Endodermal cell (in vitro differentiated cells): ENCODE results near the gene FAM151B. TPM values are rescaled to one million over a fixed set of nuclear protein-coding genes. Genes with fewer than 3 reads are reported as not detected.
A peak's percentile ranks its signal among the peaks of the same experiment; 100 is the strongest.

ENCODE experiments used
- DNase-seq: peaks from one replicate; pipeline ENCODE4 v3.0.0-alpha.2; 2017
- H3K27ac ChIP-seq: 2 replicates; pipeline ENCODE4 v1.5.1; 2013; ENCODE audit warnings: mild to moderate bottlenecking, low read depth, low read length, moderate library complexity
- H3K27me3 ChIP-seq: 2 replicates; pipeline ENCODE4 v1.6.1; 2013; ENCODE audit warnings: mild to moderate bottlenecking, low read length, moderate library complexity; ENCODE audit not compliant: insufficient read depth, control insufficient read depth, poor library complexity, severe bottlenecking
- H3K36me3 ChIP-seq: 2 replicates; pipeline ENCODE4 v1.7.0; 2013; ENCODE audit warnings: mild to moderate bottlenecking, low read length, moderate library complexity; ENCODE audit not compliant: control insufficient read depth, insufficient read depth
- H3K4me1 ChIP-seq: one replicate; pipeline ENCODE4 v1.7.0; 2013; ENCODE audit warnings: low read length; ENCODE audit not compliant: control insufficient read depth, insufficient read depth
- H3K4me3 ChIP-seq: 2 replicates; pipeline ENCODE4 v1.5.1; 2013; ENCODE audit warnings: mild to moderate bottlenecking, low read length, moderate library complexity
- H3K9ac ChIP-seq: 2 replicates; pipeline ENCODE4 v1.6.1; 2013; ENCODE audit warnings: mild to moderate bottlenecking, low read length, moderate library complexity; ENCODE audit not compliant: poor library complexity, severe bottlenecking; ENCODE audit errors: extremely low read depth
- H3K9me3 ChIP-seq: 2 replicates; pipeline ENCODE4 v1.6.1; 2013; ENCODE audit warnings: mild to moderate bottlenecking, low read length, moderate library complexity; ENCODE audit not compliant: control insufficient read depth
- H3K27ac Mint-ChIP-seq: 2 replicates; pipeline ENCODE4 v1.8.0; 2020; ENCODE audit warnings: mixed read lengths
- H3K27me3 Mint-ChIP-seq: 2 replicates; pipeline ENCODE4 v1.8.0; 2021; ENCODE audit warnings: mild to moderate bottlenecking, mixed read lengths; ENCODE audit not compliant: insufficient read depth
- H3K36me3 Mint-ChIP-seq: 2 replicates; pipeline ENCODE4 v1.8.0; 2020; ENCODE audit warnings: low read depth, mixed read lengths
- H3K4me1 Mint-ChIP-seq: 2 replicates; pipeline ENCODE4 v1.8.0; 2020; ENCODE audit warnings: mixed read lengths
- H3K4me3 Mint-ChIP-seq: 2 replicates; pipeline ENCODE4 v1.8.0; 2020; ENCODE audit warnings: mild to moderate bottlenecking, moderate library complexity, mixed read lengths
- H3K9me3 Mint-ChIP-seq: 2 replicates; pipeline ENCODE4 v1.8.0; 2020; ENCODE audit warnings: mild to moderate bottlenecking, mixed read lengths
- CTCF ChIP-seq: fragments of 200-600 bp; sonication (generic); conservative IDR thresholded peaks from 2 replicates; pipeline ENCODE4 v1.5.0; 2021; ENCODE audit warnings: antibody characterized with exemption, mild to moderate bottlenecking
- WGBS, 2 experiments: methylation state at CpG; one replicate each; pipeline versions ENCODE4 v1.1.5 to v1.1.7; 2013; ENCODE audit warnings: missing lambda C conversion rate in 2 of 2, mixed read lengths in 1 of 2; ENCODE audit not compliant: insufficient coverage in 1 of 2, insufficient read length in 1 of 2; 5-methylcytosine and 5-hydroxymethylcytosine counted together
- long read RNA-seq, 4 experiments: library from polyadenylated mRNA in 2 of 4; library from RNA in 1 of 4; library from capped mRNA in 1 of 4; stranded (forward) in 3 of 4; unstranded in 1 of 4; transcript quantifications; one replicate each; pipeline ENCODE4 v2.0.0, GENCODE V29; 2020 to 2021; ENCODE audit warnings: inconsistent platforms in 1 of 4
- polyA plus RNA-seq, 2 experiments: library from polyadenylated mRNA; stranded (reverse); fragments of 50-300 nt; gene quantifications; one replicate each; pipeline ENCODE4 v1.2.3, GENCODE V29; 2013
- total RNA-seq, 2 donors: library from RNA; stranded (reverse); fragmentation: NEBNext Ultra II Directional in 1 of 2; extraction: Animal tissue kit (Norgen Biotek cat#: 25700) in 1 of 2; gene quantifications; 2 replicates in 1 of 2; 3 replicates in 1 of 2; pipeline ENCODE4 v1.2.1, GENCODE V29; 2021

Gene FAM151B
- total RNA-seq = 1 to 10 TPM; 1.2 to 1.5 TPM
- polyA plus RNA-seq (2013, experiment 1 of 2) = 0.89 TPM
- polyA plus RNA-seq (2013, experiment 2 of 2) = 1.6 TPM
- long read RNA-seq, experiment 1 = 0 reads
- long read RNA-seq, experiment 2, partial matches to known transcripts = 0 of 2 reads
- long read RNA-seq, experiment 2, other reads (novel, unspliced or antisense) = 1 of 2 reads
- long read RNA-seq, experiment 3, partial matches to known transcripts = 0 of 1 reads
- long read RNA-seq, experiment 3, other reads (novel, unspliced or antisense) = 1 of 1 reads
- long read RNA-seq, experiment 4 = 0 reads

- H3K9ac ChIP-seq = peak within 1 kb of the TSS; percentile 85
- peak; percentile 58 for TF ChIP-seq CTCF
- Mint-ChIP-seq H3K9me3 (peaks cover 14% of the 10 kb centered on the region), H3K27ac (peak within 1 kb of the TSS; percentile 94), H3K27me3 (peaks cover 7% of the 10 kb centered on the region), H3K36me3 (peaks cover 19% of the 10 kb centered on the region), H3K4me3 (peak within 1 kb of the TSS; percentile 77), H3K4me1 (peaks cover 3% of the 10 kb centered on the region)
- H3K27ac ChIP-seq = no peak within 1 kb of the TSS
- no peaks in the 10 kb centered on the region for H3K4me1 ChIP-seq
- no peaks in the 10 kb centered on the region for H3K9me3 ChIP-seq
- H3K27me3 ChIP-seq = no peaks in the 10 kb centered on the region
- DNase-seq = peak; percentile 98
- H3K36me3 ChIP-seq = no peaks in the 10 kb centered on the region
- WGBS, 2 experiments = 2 to 6% methylated on average over 15 to 85 of the region's 85 CpGs
- peak within 1 kb of the TSS; percentile 88 for H3K4me3 ChIP-seq
Measured at GRCh38 chr5:80487829-80488721, at the start of gene FAM151B. Gene FAM151B, plus strand, starts transcription at chr5:80488100. Its CDS starts 24 bp downstream, at chr5:80488124.

- Mint-ChIP-seq H3K27me3 (no peaks in the 10 kb centered on the region), H3K36me3 (peaks cover 56% of the 10 kb centered on the region), H3K4me1 (peaks cover 25% of the 10 kb centered on the region), H3K9me3 (no peaks in the 10 kb centered on the region), H3K27ac (no peak overlapping the region), H3K4me3 (no peak overlapping the region)
- Histone ChIP-seq H3K4me1 (peaks cover 3% of the 10 kb centered on the region), H3K36me3 (peaks cover 77% of the 10 kb centered on the region), H3K4me3 (no peak overlapping the region), H3K27ac (no peak overlapping the region), H3K9ac (no peak overlapping the region), H3K27me3 (no peaks in the 10 kb centered on the region), H3K9me3 (no peaks in the 10 kb centered on the region)
- no peak for DNase-seq
- WGBS, 2 experiments = 88 to 97% methylated on average over 1 to 4 of the region's 4 CpGs
- no peak for TF ChIP-seq CTCF
Measured at GRCh38 chr5:80438739-80439138, 49.2 kb upstream of the FAM151B start.

GRCh38 chr5:80439213-80439612 lies 48.7 kb upstream of the FAM151B start:
- no peak for TF ChIP-seq CTCF
- no peak overlapping the region for H3K27ac Mint-ChIP-seq
- Histone ChIP-seq H3K4me1 (peaks cover 3% of the 10 kb centered on the region), H3K27ac (no peak overlapping the region), H3K36me3 (peaks cover 80% of the 10 kb centered on the region), H3K9ac (no peak overlapping the region), H3K4me3 (no peak overlapping the region), H3K9me3 (no peaks in the 10 kb centered on the region), H3K27me3 (no peaks in the 10 kb centered on the region)
- H3K4me3 Mint-ChIP-seq = no peak overlapping the region
- no peak for DNase-seq
- H3K36me3 Mint-ChIP-seq = peaks cover 53% of the 10 kb centered on the region
- no peaks in the 10 kb centered on the region for H3K27me3 Mint-ChIP-seq
- H3K4me1 Mint-ChIP-seq = peaks cover 25% of the 10 kb centered on the region
- H3K9me3 Mint-ChIP-seq = no peaks in the 10 kb centered on the region
